CD4-positive, alpha-beta T cell treated with Interleukin-21 for 1 hour (primary cell): Measurements from ENCODE around the gene KCNJ16.

ENCODE experiments used
- DNase-seq: peaks from one replicate; pipeline ENCODE4 v3.0.0-alpha.2; 2020

Gene KCNJ16

GRCh38 chr17:70172923-70173322 lies 97.9 kb downstream of the KCNJ16 start:
- DNase-seq = no peak

GRCh38 chr17:70173681-70174080 lies 98.7 kb downstream of the KCNJ16 start:
- no peak for DNase-seq

GRCh38 chr17:70181376-70181775 lies 106.4 kb downstream of the KCNJ16 start:
- DNase-seq = no peak

GRCh38 chr17:70181866-70182265 lies 106.8 kb downstream of the KCNJ16 start:
- DNase-seq = no peak

- DNase-seq = no peak
These were observed 108.5 kb downstream of the KCNJ16 start for GRCh38 chr17:70183508-70183907.

GRCh38 chr17:70184207-70184606 lies 109.2 kb downstream of the KCNJ16 start:
- no peak for DNase-seq

GRCh38 chr17:70184770-70185169 lies 109.7 kb downstream of the KCNJ16 start:
- DNase-seq = no peak
